ENCODE results near the gene CTDSPL.

The CTDSPL gene

DNA sequence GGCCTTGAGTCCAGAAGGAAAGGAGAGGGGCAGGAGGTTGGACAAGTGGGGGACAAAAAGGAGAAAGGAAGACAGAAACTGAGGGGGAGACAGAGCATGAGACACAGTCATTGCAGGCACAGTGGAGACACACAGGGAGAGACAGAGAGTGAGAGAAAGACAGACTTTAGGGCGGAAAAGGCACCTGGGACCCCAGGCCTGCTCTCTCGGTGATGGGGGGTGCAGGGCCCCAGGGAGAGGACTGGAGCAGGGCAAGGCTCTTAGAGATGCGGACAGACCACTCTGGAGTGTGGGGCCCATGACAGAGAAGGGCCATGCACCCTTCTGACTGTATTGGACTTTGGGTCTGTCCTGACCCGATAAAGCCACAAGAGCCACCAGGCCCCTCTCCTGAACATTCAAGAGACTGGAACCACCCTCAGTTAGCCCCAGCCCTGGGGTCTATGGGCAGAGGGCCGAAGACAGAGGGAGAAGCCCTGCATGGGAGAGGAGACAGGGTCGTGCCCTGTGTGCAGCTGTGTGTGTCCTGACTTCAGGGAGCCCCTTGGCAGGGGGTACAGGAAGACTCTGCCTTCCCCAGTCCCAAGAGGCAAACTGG lies 155.3 kb downstream of the CTDSPL start:
- no peak overlapping the region for H2AFZ ChIP-seq (ENCODE audit: low read depth)
- no peaks in the 10 kb centered on the region for H3K36me3 ChIP-seq (ENCODE audit: insufficient read depth)
- H4K20me1 ChIP-seq (ENCODE audit: insufficient read depth): no peaks in the 10 kb centered on the region
- no peak overlapping the region for H3K4me2 ChIP-seq
- H3K4me1 ChIP-seq (ENCODE audit: low read depth, poor library complexity, severe bottlenecking): no peaks in the 10 kb centered on the region
- no peak overlapping the region for H3K27ac ChIP-seq
- no peaks in the 10 kb centered on the region for H3K27me3 ChIP-seq (ENCODE audit: insufficient read depth, low read depth)
- H3K79me2 ChIP-seq (ENCODE audit: insufficient read depth, low read depth): no peaks in the 10 kb centered on the region
- H3K9ac ChIP-seq: no peak overlapping the region
- TF ChIP-seq, protein P1, sequence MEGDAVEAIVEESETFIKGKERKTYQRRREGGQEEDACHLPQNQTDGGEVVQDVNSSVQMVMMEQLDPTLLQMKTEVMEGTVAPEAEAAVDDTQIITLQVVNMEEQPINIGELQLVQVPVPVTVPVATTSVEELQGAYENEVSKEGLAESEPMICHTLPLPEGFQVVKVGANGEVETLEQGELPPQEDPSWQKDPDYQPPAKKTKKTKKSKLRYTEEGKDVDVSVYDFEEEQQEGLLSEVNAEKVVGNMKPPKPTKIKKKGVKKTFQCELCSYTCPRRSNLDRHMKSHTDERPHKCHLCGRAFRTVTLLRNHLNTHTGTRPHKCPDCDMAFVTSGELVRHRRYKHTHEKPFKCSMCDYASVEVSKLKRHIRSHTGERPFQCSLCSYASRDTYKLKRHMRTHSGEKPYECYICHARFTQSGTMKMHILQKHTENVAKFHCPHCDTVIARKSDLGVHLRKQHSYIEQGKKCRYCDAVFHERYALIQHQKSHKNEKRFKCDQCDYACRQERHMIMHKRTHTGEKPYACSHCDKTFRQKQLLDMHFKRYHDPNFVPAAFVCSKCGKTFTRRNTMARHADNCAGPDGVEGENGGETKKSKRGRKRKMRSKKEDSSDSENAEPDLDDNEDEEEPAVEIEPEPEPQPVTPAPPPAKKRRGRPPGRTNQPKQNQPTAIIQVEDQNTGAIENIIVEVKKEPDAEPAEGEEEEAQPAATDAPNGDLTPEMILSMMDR (conservative IDR thresholded peaks at IDR 0.05; ENCODE audit: low read depth, low read length): no peak
- no peak overlapping the region for H3K4me3 ChIP-seq (IDR thresholded peaks at IDR 0.05; ENCODE audit: insufficient read depth, low read depth, low read length)

DNA sequence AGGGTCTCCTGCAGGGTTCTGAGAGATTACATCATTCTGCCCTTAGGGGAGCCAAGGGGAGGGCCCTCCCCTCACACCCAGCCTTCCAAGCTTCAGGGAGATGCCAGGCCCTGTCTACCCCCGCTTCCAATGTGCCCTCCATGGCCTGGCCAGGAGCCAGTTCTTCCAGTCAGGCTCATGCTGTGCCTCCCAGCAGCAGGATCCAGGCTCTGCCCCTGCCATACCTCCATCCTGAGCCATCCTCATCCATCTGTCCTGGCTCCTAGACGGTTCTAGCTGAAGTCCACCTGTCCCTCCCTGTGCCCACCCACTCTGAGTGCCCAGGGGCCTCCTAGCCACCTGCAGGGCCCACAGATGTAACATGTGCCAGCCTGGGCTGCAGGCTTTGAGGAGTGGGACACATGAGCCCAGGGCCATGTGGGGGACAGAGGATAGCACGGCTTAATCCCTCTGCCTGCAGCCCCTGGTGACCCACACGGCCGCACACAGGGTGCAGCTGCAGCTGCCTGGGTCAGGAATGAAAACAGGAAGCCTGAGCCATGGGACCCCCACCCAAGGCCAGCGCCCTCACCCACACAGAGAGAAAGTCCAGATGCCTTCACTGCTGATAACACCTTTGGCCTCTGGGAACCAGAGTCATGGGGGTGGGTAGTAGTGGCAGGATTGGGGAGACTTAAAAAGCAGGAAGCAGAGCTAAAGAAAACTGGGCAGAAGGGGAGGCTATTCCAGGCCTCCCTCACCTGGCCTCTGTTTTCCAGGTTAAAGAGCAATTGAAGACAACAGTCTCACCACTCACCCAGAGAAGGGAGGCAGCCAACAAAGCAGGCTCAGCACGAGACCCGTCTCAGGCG lies 156.0 kb downstream of the CTDSPL start:
- Histone ChIP-seq H3K4me2 (no peak overlapping the region), H3K9ac (no peak overlapping the region), H3K4me3 (IDR thresholded peaks at IDR 0.05; ENCODE audit: insufficient read depth, low read depth, low read length) (no peak overlapping the region), H3K36me3 (ENCODE audit: insufficient read depth) (no peaks in the 10 kb centered on the region), H4K20me1 (ENCODE audit: insufficient read depth) (no peaks in the 10 kb centered on the region), H3K4me1 (ENCODE audit: low read depth, poor library complexity, severe bottlenecking) (no peaks in the 10 kb centered on the region), H3K27me3 (ENCODE audit: insufficient read depth, low read depth) (no peaks in the 10 kb centered on the region), H3K79me2 (ENCODE audit: insufficient read depth, low read depth) (no peaks in the 10 kb centered on the region), H3K27ac (no peak overlapping the region), H2AFZ (ENCODE audit: low read depth) (no peak overlapping the region)
- TF ChIP-seq, protein P1 (conservative IDR thresholded peaks at IDR 0.05; ENCODE audit: low read depth, low read length): no peak

DNA sequence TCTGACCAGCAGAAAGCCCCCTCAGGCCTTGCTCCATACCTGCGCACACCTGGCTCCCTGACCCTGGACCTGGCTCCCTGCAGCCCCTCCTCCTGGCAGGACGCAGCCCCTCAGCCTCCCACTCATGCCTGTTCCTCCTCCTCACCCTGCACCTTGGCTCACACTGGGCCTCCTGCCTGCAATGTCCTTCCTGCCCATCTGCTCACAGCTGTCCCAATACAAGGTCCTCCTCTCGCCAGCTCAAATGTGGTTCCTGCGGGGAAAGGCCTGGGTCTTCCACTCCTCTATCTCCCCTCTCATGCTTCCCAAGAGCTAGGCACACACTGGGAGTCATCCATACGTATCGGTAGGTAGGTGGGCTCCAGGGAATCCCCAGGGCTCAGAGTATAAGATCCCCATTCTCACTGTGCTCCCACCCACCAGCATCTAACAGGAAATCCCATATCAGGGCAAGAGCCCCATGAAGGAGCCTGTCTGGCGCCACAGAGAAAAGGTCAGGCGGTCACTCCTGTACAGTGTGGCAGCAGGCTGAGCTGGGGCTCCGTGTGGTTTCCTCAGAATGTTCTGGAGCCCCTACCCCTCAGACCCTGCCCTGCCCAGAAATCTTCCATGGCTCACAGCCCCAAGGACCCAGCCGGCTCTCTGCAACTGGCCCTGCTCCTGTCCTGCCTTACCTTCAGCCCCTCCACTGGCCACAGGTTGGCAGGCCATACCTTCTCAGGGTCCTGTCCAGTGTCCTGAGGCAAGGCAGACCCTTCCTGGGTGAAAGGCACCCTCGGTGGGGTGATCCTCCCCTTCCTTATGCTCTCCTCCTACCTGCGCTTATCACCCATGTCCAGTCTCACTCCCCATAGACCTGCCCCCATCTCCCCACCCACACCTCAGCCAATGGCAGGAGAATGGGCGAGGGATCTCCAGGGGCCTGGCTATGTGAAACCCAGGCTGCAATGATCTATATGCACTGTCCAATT lies 156.9 kb downstream of the CTDSPL start:
- Histone ChIP-seq H3K27ac (no peak overlapping the region), H3K9ac (no peak overlapping the region), H3K4me3 (IDR thresholded peaks at IDR 0.05; ENCODE audit: insufficient read depth, low read depth, low read length) (no peak overlapping the region), H4K20me1 (ENCODE audit: insufficient read depth) (no peaks in the 10 kb centered on the region), H3K27me3 (ENCODE audit: insufficient read depth, low read depth) (no peaks in the 10 kb centered on the region), H3K4me2 (no peak overlapping the region), H3K4me1 (ENCODE audit: low read depth, poor library complexity, severe bottlenecking) (no peaks in the 10 kb centered on the region), H3K36me3 (ENCODE audit: insufficient read depth) (no peaks in the 10 kb centered on the region), H2AFZ (ENCODE audit: low read depth) (no peak overlapping the region), H3K79me2 (ENCODE audit: insufficient read depth, low read depth) (no peaks in the 10 kb centered on the region)
- TF ChIP-seq, protein P1 (conservative IDR thresholded peaks at IDR 0.05; ENCODE audit: low read depth, low read length): no peak

DNA sequence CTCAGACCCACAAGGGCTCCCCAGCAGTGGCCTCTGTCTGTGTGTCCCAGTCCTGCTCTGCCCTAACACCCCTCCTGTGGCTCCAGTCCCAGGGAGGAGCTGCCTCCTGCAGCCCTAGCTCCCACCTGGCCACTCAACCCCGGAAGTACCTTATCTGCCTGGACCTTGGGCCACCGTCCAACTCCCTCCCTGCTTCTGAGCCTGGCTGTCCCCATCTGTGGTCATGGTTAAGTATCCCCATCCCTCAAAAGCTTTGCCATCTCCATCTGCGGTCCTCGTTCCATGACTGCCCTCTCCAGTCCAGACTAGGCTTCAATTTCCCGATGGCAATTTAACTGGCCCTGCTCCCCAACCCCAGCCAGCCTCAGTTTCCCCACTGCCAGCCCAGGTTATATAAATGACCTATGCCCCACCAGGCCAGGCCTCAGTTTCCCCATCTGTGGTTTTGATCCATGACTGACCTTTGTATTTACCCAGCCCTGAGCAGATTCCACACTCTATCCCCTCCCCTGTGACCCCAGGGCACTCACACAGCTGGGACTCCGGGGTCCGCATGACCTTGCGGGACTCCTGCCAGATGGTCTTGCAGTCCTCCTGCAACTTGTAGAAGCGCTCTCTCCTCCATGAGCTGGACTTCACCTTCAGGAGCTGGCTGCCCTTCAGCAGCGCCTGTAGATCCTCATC lies 158.1 kb downstream of the CTDSPL start:
- Histone ChIP-seq H2AFZ (ENCODE audit: low read depth) (no peak overlapping the region), H4K20me1 (ENCODE audit: insufficient read depth) (no peaks in the 10 kb centered on the region), H3K27ac (no peak overlapping the region), H3K4me1 (ENCODE audit: low read depth, poor library complexity, severe bottlenecking) (no peaks in the 10 kb centered on the region), H3K79me2 (ENCODE audit: insufficient read depth, low read depth) (no peaks in the 10 kb centered on the region), H3K36me3 (ENCODE audit: insufficient read depth) (no peaks in the 10 kb centered on the region), H3K4me3 (IDR thresholded peaks at IDR 0.05; ENCODE audit: insufficient read depth, low read depth, low read length) (no peak overlapping the region), H3K9ac (no peak overlapping the region), H3K27me3 (ENCODE audit: insufficient read depth, low read depth) (no peaks in the 10 kb centered on the region), H3K4me2 (no peak overlapping the region)
- TF ChIP-seq, protein P1 (conservative IDR thresholded peaks at IDR 0.05; ENCODE audit: low read depth, low read length): no peak

Measured in KMS-11 (cell line).